Sciatic nerve (tissue), 2 donors: Measurements from ENCODE around the gene SRRM5. TPM values are rescaled to one million over a fixed set of nuclear protein-coding genes. Genes with fewer than 3 reads are reported as not detected.
"Not testable (repeated sequence)": the region's sequence is repeated elsewhere in the genome, so short reads cannot be mapped to it uniquely, and the experiment has no call there.

Experiments used
- ATAC-seq: fragments of 200-7000 bp; cut with Tn5 transposase; one replicate; pipeline ENCODE4 v1.9.1; 2020; ENCODE audit warnings: mild to moderate bottlenecking, moderate library complexity
- DNase-seq: peaks from one replicate; pipeline ENCODE4 v3.0.0-alpha.2; 2020; ENCODE audit warnings: low spot score
- intact Hi-C: fragments of 100-400 bp; cut with DNase I; formaldehyde crosslinking; loops from one replicate; pipeline ENCODE4 v1.14.2; 2022
- total RNA-seq: library from RNA; stranded (reverse); fragmentation: NEBNext Ultra II Directional; extraction: Animal tissue kit (Norgen Biotek cat#: 25700); gene quantifications from one replicate; pipeline ENCODE4 v1.2.1, GENCODE V29; 2021
- donor health status: DM: no; HTN: no; CAD: no.
- donor health status: DM: no; HTN: no; CAD: no.

Gene SRRM5
- total RNA-seq, 1 donor from 2014 or later: 0.58 TPM

DNA sequence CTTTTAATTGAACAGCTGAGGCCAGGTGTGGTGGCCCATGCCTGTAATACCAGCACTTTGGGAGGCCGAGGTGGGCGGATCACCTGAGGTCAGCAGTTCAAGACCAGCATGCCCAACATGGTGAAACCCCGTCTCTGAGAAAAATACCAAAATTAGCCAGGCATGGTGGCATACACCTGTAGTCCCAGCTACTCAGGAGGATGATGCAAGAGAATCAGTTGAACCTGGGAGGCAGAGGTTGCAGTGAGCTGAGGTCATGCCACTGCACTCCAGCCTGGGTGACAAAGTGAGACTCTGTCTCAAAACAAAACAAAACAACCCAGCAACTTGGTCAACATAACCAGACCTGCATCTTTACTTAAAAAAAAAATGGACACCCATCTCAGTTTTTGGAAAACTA, 24.9 kb upstream of the SRRM5 start:
- ATAC-seq, DNase-seq, intact Hi-C loops: not testable (repeated sequence)

DNA sequence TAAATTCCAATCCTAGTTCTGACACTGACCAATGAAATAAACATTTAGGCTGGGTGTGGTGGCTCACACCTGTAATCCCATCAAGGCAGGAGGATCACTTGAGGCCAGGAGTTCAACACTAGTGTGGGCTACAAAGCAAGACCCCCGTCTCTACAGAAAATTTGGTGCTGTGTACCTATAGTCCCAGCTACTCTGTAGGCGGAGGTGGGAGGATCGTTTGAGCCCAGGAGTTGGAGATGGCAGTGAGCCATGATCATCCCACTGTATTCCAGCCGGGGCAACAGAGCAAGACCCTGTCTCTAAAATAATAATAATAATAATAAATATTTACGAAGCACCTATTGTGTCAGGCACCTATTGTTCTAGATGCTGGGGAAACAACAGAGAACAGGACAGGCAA, 22.6 kb upstream of the SRRM5 start:
- intact Hi-C loops: no loop called here
- DNase-seq (no peak), ATAC-seq (no peak)

DNA sequence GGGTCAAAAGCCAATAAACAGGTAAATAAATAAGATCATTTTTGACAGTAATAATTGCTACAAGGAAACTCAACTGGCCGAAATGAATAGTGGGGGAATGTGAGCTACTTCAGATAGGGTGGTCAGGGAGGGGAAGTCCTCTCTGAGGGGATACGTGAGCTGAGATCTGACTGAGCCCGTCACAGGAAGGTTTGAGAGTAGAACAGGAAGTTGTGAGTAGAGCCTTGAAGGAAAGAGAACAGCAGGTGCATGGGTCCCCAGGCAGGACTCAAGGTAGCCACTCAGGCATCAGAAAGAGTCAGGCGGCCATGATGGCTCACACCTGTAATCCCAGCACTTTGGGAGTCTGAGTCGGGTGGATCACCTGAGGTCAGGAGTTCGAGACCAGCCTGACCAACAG, 22.2 kb upstream of the SRRM5 start:
- DNase-seq (no peak), ATAC-seq (no peak)
- intact Hi-C loops: loop anchor here (10.0 kb wide), 1 partner anchor 65 kb away; no protein-coding TSS in a partner anchor

DNA sequence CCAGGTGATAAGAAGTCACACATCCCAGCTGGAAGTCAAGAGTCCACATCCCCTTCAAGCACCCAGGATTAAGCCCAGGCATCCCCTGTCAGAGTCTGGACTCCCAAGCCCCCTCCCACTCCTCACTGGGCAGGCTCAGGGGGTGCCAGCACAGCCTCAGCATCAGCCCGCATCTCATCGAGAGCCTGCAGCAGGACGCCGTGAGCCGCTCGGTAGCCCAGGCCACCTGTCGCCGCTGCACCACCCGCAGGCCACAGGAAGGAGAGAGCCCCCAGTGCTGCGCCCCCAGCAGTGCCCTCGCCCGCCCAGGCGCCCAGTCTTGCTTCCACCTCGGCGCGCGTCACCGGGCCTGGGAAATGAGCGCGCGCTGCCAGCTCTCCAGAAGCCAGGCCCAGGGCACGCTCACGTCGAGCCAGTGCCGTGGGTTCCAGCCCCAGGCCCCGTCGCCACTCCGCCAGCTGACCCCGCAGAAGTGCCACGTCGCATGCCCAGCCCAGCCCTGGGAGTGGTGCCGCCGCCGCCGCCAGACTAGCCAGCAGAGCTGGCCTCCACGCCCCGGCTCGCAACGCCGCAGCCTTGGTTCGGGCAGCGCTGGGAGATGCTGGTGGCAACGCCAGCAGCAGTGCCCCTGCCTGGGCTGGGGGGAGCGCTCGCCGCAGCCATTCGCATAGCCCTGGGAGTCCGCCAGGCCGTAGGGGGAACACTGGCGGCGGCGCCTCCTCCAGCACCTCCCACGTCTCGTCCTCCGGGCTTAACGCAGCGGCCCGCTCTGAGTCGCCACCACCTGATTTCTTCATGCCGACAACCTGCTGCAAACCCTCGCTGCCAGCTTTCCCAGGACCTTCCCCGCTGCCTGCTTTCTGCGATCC, 19.8 kb upstream of the SRRM5 start:
- intact Hi-C loops: loop anchor here (10.0 kb wide), 1 partner anchor 63 kb away; no protein-coding TSS in a partner anchor
- ATAC-seq (no peak), DNase-seq (no peak)

DNA sequence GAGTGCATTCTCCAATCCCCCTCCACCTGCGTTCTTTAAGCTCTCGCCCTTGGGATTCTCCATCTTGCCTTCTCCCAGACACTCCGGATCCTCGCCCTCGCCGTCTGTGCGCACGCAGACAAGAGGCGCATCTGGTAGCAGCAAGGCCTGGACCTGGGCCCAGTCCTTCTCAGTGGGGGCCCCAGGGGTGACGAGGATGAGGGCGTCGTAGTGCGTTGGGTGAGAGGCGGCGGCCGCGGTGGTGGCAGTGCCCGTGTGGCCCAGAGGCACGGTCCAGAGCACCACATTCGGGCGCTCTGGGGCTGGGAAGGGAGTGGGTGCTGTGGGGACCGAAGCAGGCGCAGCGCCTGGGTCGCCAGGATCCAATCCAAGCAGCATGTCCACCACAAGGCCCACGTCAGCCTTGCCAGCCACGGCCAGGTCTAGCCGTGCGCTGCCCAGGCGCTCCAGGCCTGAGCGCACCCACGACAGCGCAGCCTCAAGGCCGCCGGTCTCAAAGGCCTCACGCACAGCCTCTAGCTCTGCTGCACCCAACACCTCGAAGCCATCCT, 19.0 kb upstream of the SRRM5 start:
- no peak for ATAC-seq
- intact Hi-C loops: loop anchor here (10.0 kb wide), 1 partner anchor 62 kb away; no protein-coding TSS in a partner anchor
- DNase-seq: no peak

DNA sequence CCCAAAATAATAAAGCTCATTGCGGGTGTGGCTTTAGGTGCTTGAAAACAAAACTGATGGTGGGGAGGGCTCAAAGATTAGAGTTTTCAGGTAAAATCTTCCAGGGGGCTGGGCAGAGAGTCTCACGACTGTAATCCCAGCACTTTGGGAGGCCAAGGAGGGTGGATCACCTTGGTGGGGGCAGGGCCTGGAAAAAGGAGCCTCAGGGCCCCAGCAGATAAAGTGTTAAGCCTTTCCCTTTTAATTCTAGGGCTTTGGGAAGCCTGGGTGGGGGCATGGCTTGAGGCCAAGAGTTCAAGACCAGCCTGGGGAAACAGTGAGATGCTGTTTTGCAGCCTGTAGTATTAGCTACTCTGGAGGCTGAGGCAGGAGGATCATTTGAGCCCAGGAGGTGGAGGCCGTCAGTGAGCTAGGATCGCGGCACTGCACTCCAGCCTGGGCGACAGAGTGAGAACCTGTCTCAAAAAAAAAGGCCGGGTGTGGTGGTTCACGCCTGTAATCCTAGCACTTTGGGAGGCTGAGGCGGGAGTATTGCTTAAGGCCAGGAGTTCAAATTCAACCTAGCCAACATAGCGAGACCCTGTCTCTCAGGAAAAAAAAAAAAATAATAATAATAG, 17.7 kb upstream of the SRRM5 start:
- ATAC-seq: no peak
- no peak for DNase-seq
- intact Hi-C loops: loop anchor here (10.0 kb wide), 1 partner anchor 61 kb away; no protein-coding TSS in a partner anchor

DNA sequence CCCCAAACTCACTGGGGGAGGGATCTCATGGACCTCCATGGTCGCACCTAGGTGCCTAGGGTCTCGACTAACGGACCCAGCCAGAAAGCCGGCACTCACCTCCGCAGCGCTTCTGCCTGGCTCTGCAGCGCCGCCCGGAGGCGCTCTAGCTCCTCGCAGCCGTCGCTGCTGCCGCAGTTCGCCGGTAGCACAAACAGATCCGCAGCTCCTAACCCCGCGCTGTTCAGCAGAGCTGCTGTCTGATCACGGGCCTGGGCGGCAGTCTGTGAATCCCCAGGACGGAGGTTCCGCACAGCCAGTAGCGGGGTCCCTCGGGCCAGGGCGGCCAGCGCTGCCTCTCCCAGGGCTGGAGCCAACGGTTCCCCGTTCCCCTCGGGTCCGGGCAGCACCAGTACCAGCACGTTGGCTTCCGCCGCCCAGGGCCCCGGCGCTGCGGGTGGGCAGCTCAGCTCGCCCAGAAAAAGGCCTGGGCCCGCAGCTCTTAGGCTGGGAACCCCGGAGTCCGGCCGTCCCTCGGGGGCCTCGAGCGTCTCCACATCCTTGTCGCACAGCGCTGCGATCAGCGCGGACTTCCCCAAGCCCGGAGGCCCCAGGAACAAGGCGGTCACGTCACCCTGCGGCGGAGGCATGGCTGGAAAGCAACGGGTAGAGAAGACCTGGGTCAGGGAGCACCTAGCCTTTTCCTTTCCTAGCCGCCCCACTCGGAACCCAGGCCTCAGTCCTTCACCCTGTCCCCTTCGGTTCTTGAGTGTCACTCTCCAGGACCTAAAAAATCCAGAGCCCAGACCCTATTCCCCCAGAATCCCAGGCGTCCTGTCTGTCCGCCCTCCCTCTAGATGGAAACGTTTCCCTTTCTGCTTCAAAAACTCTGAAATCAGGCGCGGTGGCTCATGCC, 16.9 kb upstream of the SRRM5 start:
- intact Hi-C loops: loop anchor here (10.0 kb wide), 1 partner anchor 60 kb away; no protein-coding TSS in a partner anchor
- ATAC-seq (peak; percentile 12), DNase-seq (peak; percentile 75)

DNA sequence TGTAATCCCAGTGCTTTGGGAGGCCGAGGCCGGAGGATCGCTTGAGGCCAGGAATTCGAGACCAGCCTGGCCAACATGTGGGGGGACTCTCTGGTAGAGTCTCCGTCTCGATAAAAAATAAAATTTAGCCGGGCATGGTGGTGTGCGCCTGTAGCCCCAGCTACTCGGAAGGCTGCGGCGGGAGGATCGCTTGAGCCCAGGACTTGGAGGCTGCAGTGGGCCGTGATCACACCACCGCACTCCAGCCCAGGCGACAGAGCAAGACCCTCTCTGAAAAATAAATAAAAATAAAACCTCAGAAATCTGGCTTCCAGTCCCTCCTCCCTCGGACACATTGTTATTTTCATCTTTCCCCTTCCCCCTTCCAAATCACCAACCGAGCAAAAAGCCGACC, 16.3 kb upstream of the SRRM5 start:
- DNase-seq (no peak), ATAC-seq (peak; percentile 39)
- intact Hi-C loops: loop anchor here (10.0 kb wide), 1 partner anchor 59 kb away; no protein-coding TSS in a partner anchor

DNA sequence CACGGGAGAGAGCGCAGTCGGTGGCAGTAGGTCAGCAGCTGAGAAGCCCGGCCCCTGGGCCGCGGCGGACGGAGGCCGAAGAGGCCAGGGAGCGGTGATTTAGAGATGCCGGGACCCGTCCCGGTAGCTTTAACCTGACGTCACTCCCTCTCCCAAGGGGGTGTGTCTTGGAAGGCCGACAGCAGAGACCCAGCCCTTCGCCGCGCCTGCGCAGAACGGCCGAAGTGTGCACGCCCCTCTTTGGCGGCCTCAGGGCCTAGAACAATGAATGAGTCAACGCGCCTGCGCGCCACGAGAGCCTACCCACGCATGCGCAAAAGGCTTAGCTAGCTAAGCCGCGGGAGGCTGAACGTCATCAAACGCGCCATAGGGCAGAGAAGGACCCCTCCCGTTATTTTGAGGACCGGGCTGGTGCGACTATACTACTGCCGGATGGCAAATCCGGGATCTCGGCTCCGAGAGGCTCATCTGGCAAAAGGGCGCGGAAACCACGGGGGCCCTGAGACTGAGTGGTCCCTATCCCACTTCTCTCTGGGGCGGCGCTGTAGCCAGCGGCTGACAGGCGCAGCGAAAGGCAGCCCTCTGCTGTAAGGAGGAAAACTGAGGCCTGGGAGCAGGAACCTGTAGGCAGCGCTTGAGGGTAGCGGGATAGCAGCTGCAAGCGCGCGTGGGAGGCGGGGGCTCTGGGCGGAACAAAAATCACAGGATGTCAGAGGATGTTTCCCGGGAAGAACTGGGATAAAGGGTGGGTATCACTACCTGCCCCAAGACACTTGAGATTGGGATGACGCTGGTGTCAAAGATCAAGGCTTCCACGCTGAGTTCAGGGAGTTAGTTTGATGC, 15.7 kb upstream of the SRRM5 start, which contains the start of the genes IRGQ and ZNF576:
IRGQ (minus strand) TSS at position 136 of the 843 bp plus-strand sequence. CDS start 796 bp downstream, outside the sequence.
ZNF576 (plus strand) TSS at position 597 of the 843 bp plus-strand sequence. CDS start 514 bp downstream, outside the sequence.
- ATAC-seq (peak; percentile 97), DNase-seq (peak; percentile 100)
- intact Hi-C loops: loop anchor here (10.0 kb wide), 1 partner anchor 59 kb away; no protein-coding TSS in a partner anchor

DNA sequence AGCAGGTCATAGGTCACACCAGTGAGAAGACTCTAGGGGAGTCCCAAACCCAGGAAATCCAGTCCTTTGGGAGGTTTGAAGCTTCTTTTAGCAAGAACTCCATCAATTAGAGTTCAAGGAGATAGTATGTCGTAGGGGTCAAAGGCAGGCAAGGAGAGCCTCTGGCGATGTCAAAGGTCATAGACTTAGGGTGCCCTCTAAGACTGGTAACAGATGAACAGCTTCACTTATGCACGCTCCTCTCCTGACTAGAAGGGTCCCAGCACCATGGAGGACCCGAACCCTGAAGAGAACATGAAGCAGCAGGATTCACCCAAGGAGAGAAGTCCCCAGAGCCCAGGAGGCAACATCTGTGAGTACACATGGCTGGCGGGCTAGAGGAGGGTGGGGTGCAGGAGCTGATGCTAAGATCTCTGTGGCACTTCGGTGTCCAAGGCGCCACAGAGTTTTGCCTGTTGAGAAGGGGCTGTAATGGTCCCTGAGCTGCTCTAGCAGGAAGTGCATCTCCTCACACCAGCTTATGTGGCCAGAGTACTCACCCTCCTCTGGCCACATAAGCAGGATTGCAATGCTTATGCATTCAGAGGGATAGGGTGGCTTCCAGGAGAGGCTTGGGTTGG, 14.9 kb upstream of the SRRM5 start:
- DNase-seq (no peak), ATAC-seq (no peak)
- intact Hi-C loops: loop anchor here (10.0 kb wide), 1 partner anchor 58 kb away; no protein-coding TSS in a partner anchor

DNA sequence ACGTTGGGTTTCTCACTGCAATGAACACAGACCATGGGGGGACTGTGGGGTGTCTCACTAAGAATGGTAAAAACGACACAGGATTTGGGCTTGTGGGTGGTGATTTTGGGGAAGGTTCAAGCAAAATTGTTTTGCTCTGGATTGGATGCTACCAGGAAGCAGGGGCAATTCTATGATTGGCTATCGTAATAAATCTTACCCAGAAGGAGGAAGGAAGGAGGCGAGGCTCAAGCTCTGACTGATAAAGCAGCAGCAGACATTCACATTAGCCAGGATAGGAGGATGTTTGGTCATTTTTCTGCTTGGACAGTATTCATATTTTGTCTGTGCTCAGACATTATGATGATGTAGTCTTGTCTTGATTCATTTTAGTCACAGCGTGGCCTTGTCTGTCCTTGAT, 14.0 kb upstream of the SRRM5 start:
- intact Hi-C loops: loop anchor here (10.0 kb wide), 1 partner anchor 57 kb away; no protein-coding TSS in a partner anchor

DNA sequence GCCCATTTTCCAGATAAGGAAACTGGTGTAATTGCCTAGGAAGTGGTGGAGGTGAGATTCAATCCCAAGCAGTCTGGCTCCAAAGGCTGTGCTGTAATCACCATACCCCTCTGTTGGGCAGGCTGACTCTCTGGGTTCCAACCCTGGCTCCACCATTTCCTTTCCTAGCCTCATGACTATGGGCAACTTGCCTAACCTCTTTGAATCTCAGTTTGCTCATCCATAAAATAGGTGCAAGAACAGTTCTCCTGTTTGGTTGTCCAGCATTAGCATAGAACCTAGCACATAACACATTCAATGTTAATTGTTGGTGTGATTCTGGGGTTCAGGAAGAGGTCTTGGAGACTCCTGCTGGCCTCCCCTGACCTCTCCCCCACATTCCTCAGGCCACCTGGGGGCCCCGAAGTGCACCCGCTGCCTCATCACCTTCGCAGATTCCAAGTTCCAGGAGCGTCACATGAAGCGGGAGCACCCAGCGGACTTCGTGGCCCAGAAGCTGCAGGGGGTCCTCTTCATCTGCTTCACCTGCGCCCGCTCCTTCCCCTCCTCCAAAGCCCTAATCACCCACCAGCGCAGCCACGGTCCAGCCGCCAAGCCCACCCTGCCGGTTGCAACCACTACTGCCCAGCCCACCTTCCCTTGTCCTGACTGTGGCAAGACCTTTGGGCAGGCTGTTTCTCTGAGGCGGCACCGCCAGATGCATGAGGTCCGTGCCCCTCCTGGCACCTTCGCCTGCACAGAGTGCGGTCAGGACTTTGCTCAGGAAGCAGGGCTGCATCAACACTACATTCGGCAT, 13.2 kb upstream of the SRRM5 start:
- DNase-seq: no peak
- ATAC-seq: no peak
- intact Hi-C loops: loop anchor here (10.0 kb wide), 1 partner anchor 56 kb away; no protein-coding TSS in a partner anchor

More for the DNA sequence above, 14.0 kb upstream of the SRRM5 start:
- DNase-seq: no peak
- no peak for ATAC-seq

DNA sequence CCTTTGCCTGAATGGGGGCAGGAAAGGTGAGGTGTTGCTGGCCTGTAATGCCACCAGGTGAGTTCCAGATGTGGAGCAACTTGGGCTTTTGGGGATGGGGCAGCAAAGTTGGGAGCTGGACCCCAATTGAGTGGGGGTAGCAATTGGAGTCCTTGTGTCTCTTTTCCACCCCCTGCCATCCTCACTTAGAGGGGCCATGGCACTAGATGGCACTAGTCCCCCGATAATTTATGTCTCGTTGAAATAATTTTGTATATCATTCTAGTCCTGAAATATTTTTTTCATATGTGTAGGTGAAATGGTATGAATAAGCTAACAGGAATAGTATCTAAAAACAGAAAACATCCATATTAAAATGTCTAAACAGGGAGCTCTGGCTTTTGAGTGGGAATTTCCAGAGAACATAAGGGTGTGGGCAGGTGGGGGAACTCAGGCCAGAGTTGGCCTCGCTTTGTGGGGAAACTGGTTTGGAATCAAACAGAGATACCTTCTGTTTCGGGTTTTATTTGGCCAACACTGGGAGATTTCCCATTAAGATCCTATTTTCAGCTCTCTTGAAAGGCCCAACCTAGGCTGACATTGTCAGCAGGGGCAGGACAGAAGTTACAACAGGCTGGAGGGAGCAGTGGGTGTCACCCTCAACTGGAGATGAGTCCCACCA, 12.1 kb upstream of the SRRM5 start:
- intact Hi-C loops: loop anchor here (10.0 kb wide), 1 partner anchor 55 kb away; no protein-coding TSS in a partner anchor
- no peak for DNase-seq
- ATAC-seq: no peak

DNA sequence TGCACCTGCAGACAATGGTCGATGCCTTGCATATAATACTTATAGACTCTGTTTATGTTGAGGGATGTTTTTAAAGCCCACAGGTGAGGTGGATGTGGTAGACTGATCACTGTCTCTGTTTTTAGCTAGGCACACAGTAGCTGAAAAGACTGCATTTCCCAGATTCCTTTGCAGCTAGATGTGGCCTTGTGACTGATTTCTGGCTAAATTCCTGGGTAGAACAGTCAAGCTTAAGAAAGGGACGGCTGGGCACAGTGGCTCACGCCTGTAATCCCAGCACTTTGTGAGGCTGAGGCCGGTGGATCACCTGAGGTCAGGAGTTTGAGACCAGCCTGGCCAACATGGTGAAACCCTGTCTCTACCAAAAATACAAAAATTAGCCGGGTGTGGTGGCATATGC, 11.6 kb upstream of the SRRM5 start:
- intact Hi-C loops, ATAC-seq, DNase-seq: not testable (repeated sequence)

DNA sequence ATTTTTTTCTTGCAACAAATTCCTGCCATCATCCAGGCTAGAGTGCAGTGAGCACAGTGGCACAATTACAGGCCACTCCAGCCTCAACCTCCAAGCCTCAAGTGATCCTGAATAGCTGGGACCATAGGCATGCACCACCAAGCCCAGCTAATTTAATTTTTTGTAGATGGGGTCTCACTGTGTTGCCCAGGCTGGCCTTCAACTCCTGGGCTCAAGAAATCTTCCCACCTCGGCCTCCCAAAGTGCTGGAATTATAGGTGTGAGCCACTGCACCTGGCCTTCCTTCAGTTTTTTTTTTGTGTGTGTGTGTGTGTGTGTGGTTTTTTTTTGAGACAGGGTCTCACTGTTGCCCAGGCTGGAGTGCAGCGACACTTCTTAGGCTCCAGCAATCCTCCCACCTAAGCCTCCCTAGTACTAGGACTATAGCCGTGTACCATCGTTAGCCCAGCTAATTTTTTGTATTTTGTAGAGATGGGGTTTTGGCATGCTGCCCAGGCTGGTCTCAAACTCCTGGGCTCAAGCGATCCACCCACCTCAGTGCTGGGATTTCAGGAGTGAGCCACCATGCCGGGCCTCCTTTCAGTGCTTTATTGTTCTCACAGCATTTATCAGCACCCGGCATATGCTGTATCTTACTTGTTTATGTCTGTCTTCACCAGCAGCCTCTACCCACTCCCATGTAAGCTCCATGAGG, 5.9 kb upstream of the SRRM5 start:
- intact Hi-C loops: no loop called here
- ATAC-seq: no peak
- DNase-seq: no peak
